ENCODE measurements around the gene ATP5F1D.

The ATP5F1D gene

GRCh38 chr19:1214862-1215731, 26.5 kb upstream of the ATP5F1D start:
- Histone ChIP-seq H3K27ac (replicated peaks) (no peak overlapping the region), H3K27me3 (ENCODE audit: insufficient read depth, poor library complexity, severe bottlenecking) (no peaks in the 10 kb centered on the region), H3K4me3 (replicated peaks; ENCODE audit: insufficient read depth, low read length) (no peak overlapping the region)
- no peak for TF ChIP-seq CTCF (IDR thresholded peaks at IDR 0.05; ENCODE audit: insufficient read depth, low read length)
- no peak for TF ChIP-seq SPI1 (IDR thresholded peaks at IDR 0.05; ENCODE audit: borderline replicate concordance, low read depth)
- no peak for TF ChIP-seq POLR2AphosphoS5 (IDR thresholded peaks at IDR 0.05; ENCODE audit: low read depth)
- no peak for TF ChIP-seq REST (IDR thresholded peaks at IDR 0.05; ENCODE audit: insufficient replicate concordance, low read depth)
- no peak for TF ChIP-seq GABPA (IDR thresholded peaks at IDR 0.05; ENCODE audit: low read depth)
- DNase-seq (ENCODE audit: low read depth in 1 of 2, low spot score in 1 of 2) = no peak

GRCh38 chr19:1216756-1217155, 24.8 kb upstream of the ATP5F1D start:
- Histone ChIP-seq H3K27ac (replicated peaks) (no peak overlapping the region), H3K4me3 (replicated peaks; ENCODE audit: insufficient read depth, low read length) (no peak overlapping the region), H3K27me3 (ENCODE audit: insufficient read depth, poor library complexity, severe bottlenecking) (no peaks in the 10 kb centered on the region)
- no peak for TF ChIP-seq SPI1 (IDR thresholded peaks at IDR 0.05; ENCODE audit: borderline replicate concordance, low read depth)
- DNase-seq (ENCODE audit: low read depth in 1 of 2, low spot score in 1 of 2) = no peak

GRCh38 chr19:1217366-1217765, 24.2 kb upstream of the ATP5F1D start:
- TF ChIP-seq SPI1 (IDR thresholded peaks at IDR 0.05; ENCODE audit: borderline replicate concordance, low read depth) (no peak), CTCF (IDR thresholded peaks at IDR 0.05; ENCODE audit: insufficient read depth, low read length) (no peak), GABPA (IDR thresholded peaks at IDR 0.05; ENCODE audit: low read depth) (no peak), REST (IDR thresholded peaks at IDR 0.05; ENCODE audit: insufficient replicate concordance, low read depth) (no peak), POLR2AphosphoS5 (IDR thresholded peaks at IDR 0.05; ENCODE audit: low read depth) (no peak)
- Histone ChIP-seq H3K4me3 (replicated peaks; ENCODE audit: insufficient read depth, low read length) (no peak overlapping the region), H3K27ac (replicated peaks) (no peak overlapping the region), H3K27me3 (ENCODE audit: insufficient read depth, poor library complexity, severe bottlenecking) (no peaks in the 10 kb centered on the region)
- no peak for DNase-seq (ENCODE audit: low read depth in 1 of 2, low spot score in 1 of 2)

- Histone ChIP-seq H3K4me3 (replicated peaks; ENCODE audit: insufficient read depth, low read length) (no peak overlapping the region), H3K27ac (replicated peaks) (no peak overlapping the region), H3K27me3 (ENCODE audit: insufficient read depth, poor library complexity, severe bottlenecking) (no peaks in the 10 kb centered on the region)
- TF ChIP-seq CTCF (IDR thresholded peaks at IDR 0.05; ENCODE audit: insufficient read depth, low read length) (no peak), POLR2AphosphoS5 (IDR thresholded peaks at IDR 0.05; ENCODE audit: low read depth) (no peak), REST (IDR thresholded peaks at IDR 0.05; ENCODE audit: insufficient replicate concordance, low read depth) (no peak)
- DNase-seq (ENCODE audit: low read depth in 1 of 2, low spot score in 1 of 2) = no peak
Observed at GRCh38 chr19:1218751-1219567, 22.6 kb upstream of the ATP5F1D start.

Data from HL-60 (cell line).